Measurements from ENCODE around the gene ATP2A1.

DNA sequence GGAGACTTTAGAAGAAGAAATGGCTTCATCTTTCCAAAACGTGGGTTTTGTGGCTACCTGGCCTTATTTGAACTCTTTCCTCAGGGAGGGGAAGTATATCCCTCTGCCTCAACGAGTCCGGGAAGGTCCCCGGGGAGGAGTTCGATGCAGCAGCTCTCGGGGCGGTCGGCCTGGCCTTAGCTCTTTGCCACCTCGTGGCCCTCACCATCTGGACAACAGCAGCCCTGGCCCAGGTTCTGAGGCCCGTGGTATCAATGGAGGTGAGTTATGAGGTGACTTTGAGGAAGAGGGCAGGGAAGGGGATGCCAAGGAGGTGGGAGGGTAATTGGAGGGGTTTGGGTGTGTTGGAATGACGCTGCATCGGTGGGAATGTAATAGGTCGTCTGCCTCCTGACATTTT lies 47.8 kb upstream of the ATP2A1 start:
- TF ChIP-seq, protein P1, sequence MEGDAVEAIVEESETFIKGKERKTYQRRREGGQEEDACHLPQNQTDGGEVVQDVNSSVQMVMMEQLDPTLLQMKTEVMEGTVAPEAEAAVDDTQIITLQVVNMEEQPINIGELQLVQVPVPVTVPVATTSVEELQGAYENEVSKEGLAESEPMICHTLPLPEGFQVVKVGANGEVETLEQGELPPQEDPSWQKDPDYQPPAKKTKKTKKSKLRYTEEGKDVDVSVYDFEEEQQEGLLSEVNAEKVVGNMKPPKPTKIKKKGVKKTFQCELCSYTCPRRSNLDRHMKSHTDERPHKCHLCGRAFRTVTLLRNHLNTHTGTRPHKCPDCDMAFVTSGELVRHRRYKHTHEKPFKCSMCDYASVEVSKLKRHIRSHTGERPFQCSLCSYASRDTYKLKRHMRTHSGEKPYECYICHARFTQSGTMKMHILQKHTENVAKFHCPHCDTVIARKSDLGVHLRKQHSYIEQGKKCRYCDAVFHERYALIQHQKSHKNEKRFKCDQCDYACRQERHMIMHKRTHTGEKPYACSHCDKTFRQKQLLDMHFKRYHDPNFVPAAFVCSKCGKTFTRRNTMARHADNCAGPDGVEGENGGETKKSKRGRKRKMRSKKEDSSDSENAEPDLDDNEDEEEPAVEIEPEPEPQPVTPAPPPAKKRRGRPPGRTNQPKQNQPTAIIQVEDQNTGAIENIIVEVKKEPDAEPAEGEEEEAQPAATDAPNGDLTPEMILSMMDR (IDR thresholded peaks at IDR 0.05), result no peak
- TF ChIP-seq ZFX (IDR thresholded peaks at IDR 0.05; ENCODE audit: borderline replicate concordance), result no peak
